ENCODE measurements around the gene TICRR.
"Not testable (repeated sequence)": the region's sequence is repeated elsewhere in the genome, so short reads cannot be mapped to it uniquely, and the experiment has no call there.

The TICRR gene

DNA sequence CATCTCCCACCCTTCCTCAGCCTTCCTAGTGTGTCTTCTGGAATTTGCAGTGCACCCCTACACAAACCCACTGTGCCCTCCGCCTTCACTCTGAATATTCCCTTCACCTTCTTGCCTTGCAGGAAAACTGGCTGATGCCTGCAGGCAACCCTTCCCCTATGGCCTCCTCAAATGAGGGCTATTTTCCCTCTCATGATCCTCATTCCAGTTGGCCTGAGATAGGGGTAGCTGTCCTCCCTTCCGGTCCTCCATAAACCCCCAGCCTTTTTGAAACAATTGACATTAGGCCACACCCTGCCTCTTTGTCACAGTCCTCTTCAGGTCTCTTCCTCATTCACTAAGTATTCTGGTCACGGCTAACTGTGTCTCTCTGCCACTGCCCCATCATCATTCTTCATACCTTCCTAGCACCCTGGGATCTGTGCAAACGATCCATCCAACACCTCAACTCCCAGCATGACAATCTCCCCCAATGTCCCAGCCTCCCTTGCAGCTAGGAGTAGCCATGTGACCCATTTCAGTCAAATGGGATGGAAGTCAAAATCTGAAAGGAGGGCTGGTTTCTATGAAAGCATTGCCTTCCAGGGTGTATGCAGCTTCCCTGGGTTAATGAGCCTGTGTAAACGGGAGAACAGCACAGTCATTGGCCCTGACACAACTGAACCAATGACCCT is 8.5 kb upstream of the TICRR start:
- DNase-seq (ENCODE audit: low read depth in 1 of 2, low spot score in 1 of 2): no peak

DNA sequence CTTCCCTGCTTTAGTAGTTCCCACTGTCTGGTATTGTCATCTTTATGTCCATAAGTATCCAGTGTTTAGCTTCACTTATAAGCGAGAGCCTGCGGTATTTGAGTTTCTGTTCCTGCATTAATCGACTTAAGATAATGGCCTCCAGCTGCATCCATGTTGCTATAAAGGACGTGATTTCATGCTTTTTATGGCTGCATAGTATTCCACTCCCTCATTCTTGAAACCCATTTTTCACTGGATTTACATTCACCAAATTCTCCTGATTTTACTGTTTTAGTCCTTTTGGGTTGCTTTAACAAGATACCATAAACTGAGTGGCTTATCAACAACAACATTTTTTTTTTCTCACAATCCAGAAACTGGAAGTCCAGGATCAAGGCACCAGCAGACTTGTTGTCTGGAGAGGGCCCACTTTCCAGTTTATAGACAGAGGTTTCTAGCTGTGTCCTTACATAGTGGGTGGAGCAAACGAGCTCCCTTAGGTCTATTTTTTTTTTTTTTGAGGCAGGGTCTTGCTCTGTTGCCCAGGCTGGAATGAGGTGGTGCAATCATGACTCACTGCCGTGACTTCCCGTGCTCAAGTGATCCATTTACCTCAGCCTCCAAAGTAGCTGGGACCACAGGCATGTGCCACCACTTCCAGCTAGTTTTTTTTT is 6.1 kb upstream of the TICRR start:
- DNase-seq (ENCODE audit: low read depth in 1 of 2, low spot score in 1 of 2): no peak

DNA sequence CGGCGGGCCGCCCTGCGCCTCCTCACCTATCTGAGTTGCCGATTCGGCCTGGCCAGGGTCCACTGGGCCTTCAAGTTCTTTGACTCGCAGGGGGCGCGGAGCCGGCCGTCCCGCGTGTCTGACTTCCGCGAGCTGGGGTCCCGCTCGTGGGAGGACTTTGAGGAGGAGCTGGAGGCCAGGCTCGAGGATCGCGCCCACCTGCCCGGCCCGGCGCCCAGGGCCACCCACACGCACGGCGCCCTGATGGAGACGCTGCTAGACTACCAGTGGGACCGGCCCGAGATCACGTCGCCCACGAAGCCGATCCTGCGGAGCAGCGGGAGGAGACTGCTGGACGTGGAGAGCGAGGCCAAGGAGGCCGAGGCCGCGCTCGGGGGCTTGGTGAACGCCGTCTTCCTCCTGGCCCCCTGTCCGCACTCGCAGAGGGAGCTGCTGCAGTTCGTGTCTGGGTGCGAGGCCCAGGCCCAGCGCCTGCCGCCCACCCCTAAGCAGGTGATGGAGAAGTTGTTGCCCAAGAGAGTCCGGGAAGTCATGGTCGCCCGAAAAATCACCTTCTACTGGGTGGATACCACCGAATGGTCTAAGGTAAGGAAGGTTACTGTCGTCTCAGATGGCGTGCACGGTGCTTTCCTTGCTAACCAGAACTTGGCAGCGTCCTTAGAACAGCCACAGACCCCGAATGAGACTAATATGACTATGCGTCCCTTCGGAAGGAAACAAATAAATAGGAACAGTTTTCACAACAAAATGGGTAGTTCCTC is 567 bp downstream of the TICRR start:
- no peak for DNase-seq (ENCODE audit: low read depth in 1 of 2, low spot score in 1 of 2)

DNA sequence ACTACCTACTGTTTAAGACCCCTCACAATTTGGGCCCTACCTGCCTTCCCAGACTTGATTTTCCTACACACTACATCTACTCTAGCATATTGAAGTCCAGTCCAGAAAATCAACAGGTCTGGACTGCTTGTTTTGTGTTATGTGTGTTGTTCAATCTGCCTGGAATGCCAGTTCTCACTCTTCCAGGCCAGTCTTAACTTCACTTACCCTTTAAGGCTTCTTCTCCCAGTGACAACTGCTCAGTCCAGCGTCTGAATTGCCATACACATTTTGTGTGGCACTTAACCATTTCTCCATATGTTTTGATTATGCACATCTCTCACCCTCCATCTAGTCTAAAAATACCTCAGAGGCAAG is 1.1 kb downstream of the TICRR start:
- no peak for DNase-seq (ENCODE audit: low read depth in 1 of 2, low spot score in 1 of 2)

DNA sequence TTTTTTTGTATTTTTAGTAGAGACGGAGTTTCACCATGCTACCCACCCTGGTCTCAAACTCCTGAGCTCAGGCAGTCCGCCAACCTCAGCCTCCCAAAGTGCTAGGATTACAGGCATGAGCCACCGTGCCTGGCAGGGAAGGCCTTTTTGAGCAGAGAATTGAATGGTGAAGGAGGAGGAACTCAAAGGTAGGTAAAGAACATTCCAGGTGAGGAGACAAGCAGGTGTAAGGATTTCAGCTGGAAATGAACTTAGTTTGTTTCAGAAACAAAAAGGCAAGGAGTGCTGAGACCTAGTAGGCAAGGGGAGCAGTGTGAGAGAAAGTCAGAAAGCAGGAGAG is 2.5 kb downstream of the TICRR start:
- DNase-seq (ENCODE audit: low read depth in 1 of 2, low spot score in 1 of 2): no peak

DNA sequence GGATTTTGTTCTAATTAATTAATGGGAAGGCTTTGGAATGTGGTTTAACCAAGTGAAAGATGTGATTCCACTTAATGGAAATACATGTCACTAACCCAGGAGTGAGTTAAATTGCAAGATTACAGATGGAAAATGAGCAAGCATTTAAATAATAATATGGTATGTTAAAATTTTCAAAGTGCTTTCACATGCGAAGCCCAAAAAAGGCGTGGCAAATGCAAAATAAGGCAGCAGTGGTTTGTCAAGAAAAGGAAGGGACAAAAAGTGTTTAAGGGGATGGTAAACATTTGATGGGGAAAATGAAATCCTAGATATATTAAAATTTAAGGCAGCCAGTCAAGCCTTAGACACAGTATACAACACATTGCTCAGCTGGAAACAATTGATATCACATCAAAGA is 2.9 kb downstream of the TICRR start:
- no peak for DNase-seq (ENCODE audit: low read depth in 1 of 2, low spot score in 1 of 2)

DNA sequence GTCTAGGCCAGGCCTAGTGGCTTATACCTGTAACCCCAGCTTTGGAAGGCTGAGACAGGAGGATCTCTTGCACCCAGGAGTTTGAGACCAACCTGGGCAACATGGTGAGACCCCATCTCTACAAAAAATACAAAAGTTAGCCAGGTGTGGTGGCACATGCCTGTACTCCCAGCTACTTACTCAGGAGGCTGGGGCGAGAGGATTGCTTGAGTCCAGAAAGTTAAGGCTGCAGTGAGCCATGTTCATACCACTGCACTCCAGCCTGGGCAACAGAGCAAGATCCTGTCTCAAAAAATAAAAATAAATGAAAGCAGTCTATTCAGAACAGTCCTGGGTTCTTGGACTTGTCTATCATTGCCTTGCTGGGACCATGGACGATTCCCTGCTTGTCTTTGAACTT is 5.5 kb downstream of the TICRR start:
- DNase-seq (ENCODE audit: low read depth in 1 of 2, low spot score in 1 of 2): not testable (repeated sequence)

DNA sequence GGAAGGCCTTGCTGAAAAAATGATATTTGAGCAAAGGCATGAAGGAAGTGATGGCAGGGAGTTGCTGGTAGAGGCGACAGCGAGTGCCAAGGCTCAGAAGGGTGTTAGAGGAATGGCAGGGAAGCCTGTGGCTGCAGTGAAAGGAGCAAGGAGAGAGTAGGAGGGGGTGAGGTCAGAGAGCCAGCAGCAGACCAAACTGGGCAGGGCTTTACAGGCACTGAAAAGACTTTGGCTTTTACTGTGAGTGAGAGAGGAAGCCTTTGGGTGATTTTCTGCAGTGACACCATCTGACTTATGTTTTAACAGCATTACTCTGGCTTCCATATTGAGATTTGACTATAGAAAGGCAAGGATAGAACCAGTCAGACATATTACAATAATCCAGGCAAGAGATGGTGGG is 11.4 kb downstream of the TICRR start:
- no peak for DNase-seq (ENCODE audit: low read depth in 1 of 2, low spot score in 1 of 2)

DNA sequence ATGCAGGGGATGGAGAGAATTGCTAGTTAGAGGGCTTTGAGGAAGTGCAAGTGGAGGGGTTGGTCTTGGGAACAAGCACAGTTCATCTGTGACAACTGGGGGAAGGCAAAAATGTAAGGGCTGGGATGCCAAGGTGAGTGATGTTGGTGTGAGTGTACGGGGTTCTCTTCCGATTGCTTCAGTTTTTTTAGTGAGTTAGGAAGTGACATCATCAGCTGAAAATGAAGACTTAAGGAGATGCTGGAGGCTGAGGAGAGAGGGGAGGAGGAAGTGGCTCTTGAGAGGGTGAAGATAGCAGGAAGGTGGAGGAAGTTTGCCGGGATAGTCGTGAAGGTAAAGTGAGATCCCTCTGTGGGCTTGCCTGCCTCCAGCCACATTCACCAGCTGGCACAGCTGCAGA is 12.7 kb downstream of the TICRR start:
- DNase-seq (ENCODE audit: low read depth in 1 of 2, low spot score in 1 of 2): no peak

DNA sequence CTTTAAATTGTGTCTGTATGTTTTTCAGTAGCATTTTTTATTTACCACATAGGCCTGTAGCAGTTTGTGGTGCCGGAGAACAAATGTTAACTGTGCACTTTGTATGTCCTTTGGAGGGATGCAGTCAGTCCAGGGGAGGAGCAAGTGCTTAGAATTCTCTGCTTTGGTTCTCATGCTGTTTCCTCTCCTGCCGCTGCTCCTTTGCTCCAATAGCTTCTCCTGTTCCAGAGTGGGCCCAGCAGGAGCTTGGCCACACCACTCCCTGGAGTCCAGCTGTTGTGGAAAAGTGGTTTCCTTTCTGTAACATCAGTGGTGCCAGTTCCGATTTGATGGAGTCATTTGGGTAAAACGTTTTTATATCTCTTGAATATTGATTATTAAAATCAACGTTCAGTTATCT is 16.6 kb downstream of the TICRR start:
- no peak for DNase-seq (ENCODE audit: low read depth in 1 of 2, low spot score in 1 of 2)

DNA sequence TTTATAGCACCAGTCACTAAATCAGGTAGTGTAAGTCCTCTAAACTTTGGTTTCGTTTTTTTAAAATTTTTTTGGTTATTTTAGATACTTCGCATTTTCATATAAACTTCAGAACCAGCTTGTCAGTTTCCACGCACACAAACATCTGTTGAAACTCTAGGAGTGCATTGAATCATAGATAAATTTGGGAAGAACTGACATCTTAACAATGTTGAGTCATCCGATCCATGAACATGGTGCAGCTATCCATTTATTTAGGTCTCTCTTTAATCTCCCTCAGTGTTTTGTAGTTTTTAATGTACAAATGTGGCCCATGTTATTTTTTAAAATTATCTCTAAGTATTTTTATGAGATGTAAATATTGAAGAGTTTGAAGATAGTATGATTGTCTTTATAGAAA is 17.7 kb downstream of the TICRR start:
- no peak for DNase-seq (ENCODE audit: low read depth in 1 of 2, low spot score in 1 of 2)

DNA sequence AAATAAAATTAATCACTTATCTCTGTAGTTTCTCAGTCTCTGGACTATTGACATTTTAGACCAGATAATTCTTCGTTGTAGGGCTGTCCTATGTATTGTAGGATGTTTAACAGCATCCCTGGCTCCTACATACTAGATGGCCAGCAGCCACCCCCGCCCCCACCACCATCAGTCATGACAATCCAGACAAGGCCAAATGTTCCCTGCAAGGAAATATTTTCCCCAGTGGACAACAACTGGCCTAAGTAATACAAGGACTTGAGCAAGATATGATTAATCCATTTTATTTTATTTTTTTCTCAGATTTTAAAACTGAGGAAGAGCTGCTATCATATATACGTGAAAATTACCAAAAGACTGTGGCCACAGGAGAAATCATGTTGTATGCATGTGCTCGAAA is 23.8 kb downstream of the TICRR start:
- DNase-seq (ENCODE audit: low read depth in 1 of 2, low spot score in 1 of 2): no peak

DNA sequence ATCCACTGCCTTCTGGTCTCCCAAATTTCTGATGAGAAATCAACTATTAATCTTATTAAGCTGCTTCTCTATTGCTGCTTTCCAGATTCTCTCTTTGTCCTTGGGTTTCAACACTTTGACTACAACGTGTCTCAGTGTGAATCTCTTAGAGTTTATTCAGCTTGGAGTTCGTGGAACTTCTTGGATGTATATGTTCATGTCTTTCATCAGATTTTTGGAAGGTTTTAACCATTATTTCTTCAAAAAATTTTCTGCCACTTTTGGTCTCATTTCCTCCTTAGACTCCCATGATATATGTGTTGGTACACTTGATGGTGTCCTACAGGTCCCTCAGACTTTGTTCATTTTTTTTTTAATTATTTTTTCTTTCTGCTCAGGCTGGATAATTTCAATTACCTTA is 36.0 kb downstream of the TICRR start:
- no peak for DNase-seq (ENCODE audit: low read depth in 1 of 2, low spot score in 1 of 2)

DNA sequence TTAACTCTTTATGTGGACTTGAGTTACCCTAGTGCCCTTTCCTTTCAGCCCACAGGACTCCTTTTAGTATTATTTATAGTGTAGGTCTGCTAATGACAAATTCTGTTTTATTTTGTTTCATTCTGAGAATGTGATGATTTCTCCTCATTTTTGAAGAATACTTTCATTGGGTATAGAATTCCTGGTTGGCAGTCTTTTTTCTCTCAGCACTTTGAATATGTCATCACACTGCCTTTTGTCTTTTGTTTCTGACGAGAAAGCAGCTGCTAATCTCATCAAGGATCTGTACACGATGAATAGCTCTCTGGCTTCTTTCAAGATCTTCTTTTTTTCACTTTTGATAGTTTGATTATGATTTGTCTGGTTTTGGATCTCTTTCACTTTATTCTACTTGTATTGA is 37.8 kb downstream of the TICRR start:
- no peak for DNase-seq (ENCODE audit: low read depth in 1 of 2, low spot score in 1 of 2)

DNA sequence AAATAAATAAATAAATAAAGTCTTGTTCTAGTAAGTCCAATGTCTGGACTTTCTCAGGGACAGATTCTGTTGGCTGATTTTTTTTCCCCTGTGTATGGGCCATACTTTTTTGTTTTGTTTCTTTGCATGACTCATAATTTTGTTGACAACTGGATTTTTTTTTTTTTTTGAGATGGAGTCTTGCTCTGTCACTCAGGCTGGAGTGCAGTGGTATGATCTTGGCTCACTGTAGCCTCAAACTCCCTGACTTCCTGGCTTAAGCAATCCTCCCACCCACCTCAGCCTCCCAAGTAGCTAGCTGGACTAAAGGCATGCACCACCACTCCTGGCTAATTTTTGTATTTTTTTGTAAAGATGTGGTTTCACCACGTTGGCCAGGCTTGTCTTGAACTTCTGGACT is 38.9 kb downstream of the TICRR start:
- no peak for DNase-seq (ENCODE audit: low read depth in 1 of 2, low spot score in 1 of 2)

DNA sequence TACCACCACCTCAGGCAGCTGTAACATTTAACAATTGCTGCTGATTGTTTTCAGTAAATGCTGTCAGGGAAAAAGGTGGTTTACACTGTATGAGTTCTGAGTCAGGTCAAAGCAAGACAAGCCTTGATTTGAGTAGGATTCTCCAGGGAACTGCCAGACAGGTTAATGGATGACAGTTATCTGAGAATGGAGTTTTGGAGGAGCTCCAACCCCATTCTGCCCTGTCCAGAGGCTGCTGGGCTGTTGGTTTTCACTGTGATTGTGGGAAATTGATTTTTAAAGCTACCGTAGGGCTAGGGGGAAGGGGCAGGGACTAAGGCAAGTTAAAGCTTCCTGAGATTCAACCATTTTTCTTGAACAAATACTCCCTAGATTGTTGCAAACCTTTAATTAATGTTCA is 39.9 kb downstream of the TICRR start:
- no peak for DNase-seq (ENCODE audit: low read depth in 1 of 2, low spot score in 1 of 2)

DNA sequence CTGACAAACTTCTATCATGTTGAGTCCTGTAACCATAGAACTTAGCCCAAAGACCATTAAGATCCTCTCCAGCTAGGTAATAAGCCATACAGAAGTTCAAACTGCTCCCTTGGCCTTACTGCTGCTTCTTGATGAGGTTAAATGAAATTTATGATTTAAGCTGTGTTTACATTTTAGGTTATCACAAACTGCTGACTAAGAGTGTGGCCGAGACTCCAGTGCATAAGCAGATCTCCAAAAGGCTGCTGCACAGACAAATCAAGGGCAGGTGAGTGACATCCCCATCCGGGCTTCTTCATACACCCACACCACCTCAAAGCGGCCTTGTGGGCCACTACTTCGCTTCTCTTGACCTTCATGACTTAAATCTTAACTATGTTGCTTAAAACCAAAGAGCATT is 41.0 kb downstream of the TICRR start:
- DNase-seq (ENCODE audit: low read depth in 1 of 2, low spot score in 1 of 2): no peak

DNA sequence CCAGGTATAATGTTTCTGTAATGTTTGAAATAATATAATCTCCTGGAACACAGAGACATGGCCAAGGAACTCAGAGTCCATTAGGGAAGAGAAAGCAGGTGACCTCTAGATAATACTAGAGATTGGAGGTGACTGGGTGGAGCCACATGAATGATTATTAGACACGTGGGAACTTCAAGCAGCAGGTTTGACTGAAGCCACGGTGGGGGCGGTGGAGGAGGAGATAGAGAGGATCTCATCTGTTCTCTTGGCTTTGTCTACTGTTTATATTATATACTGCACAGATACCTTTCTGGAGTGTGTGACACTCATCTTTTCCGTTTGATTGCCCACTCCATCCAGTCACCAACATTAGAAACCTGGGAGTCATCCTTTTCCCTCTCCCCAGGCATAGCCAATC is 46.3 kb downstream of the TICRR start:
- DNase-seq (ENCODE audit: low read depth in 1 of 2, low spot score in 1 of 2): no peak

DNA sequence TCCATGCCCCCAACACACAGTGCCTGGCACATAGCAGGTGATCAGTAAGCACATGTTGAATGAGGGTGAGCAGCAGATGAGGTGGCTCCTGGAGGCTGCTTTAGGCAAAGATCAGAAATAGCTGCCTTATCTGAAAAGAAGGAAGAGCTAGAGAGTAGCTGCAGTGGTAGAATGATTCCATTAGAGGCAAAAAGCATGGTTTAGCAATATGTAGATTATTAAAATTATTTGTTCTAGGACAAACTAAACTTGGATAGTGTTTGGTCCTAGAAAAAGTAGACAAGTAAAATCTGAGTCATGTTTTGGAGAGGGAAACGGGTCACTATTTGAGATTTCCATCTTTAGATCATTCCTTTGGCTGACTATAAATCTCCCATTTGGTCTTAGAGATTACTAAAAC is 47.9 kb downstream of the TICRR start:
- no peak for DNase-seq (ENCODE audit: low read depth in 1 of 2, low spot score in 1 of 2)

DNA sequence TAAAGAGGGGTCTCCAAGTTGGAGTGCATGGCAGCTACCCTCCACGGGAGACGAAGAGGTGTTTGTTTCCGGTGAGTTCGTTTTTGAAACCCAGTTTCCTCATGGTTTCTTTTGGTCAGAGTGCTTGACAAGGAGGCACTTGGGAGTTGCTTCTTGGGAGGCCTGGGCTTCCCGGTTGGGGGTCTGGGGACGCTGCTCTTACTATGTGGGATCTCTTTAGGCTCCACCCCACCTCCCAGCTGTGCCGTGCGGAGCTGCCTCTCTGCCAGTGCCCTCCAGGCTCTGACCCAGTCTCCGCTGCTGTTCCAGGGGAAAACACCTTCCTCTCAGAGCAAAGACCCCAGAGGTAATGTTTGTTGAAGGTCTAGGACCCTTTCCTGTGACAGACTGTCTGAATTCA is 50.4 kb downstream of the TICRR start:
- DNase-seq (ENCODE audit: low read depth in 1 of 2, low spot score in 1 of 2): no peak

DNA sequence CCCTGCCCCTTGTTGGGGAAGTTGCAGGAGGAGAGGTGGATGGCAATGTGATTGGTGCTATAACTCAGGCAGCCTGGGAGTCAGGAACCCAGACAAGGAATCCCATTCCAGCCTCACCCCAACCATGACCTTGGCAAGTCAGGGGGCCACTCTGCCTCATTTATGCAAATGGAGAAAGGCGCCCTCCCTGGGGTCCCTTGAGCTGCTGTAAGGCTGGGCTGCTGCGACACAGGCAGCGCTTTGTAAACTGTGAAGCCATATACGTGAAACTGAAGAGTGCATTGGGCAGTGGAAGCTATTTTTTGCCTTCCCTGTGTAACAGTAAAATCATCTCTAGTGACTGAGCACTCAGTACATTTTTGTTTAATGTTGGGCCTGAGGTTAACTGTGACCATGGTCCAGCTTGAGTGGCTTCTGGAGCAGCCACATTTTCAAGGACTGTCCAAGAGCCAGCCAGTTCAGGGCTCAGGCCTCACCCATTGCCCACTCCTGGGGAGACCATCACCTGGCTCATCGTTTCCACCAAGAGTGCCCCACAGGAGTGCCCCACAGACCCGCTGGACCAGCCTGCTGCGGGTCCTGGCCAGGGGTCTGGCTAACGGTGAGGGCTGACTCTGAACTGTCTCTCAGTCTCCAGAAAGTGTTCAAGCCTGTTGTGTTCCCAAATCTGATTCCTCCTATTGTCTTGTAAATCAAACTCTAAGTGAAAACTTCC is 52.1 kb downstream of the TICRR start:
- no peak for DNase-seq (ENCODE audit: low read depth in 1 of 2, low spot score in 1 of 2)

DNA sequence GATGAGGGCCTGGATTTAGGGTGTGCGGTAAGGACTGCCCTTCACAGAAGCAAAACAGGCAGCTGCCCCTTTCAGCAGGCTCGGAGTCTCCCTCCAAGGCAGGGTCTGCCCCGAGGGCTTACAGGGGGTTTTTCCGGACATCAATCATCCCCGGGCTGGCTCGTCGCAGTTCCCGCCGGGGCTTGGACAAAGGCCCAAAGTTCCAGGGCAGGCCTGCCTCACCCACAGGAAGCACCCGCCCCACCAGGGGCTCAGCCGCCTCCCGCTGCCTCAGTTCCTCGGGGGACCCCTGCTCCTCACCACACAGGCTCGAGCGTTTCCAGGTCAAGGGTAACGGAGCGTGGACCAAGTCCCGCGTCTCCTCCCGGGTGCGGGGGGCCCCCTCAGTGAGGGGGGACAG is 53.0 kb downstream of the TICRR start:
- DNase-seq (ENCODE audit: low read depth in 1 of 2, low spot score in 1 of 2): no peak

Measured in activated T-helper 1 cell treated with anti-CD3 and anti-CD28 coated beads, Interleukin-2, amount 50 U/mL, for 16 hours (primary cell).